Bronchial epithelial cell (primary cell): ENCODE data around the gene BBS10. TPM values are rescaled to one million over a fixed set of nuclear protein-coding genes. Genes with fewer than 3 reads are reported as not detected.

ENCODE experiments used
- DNase-seq: peaks from one replicate; pipeline ENCODE4 v3.0.0-alpha.2; 2010; ENCODE audit warnings: low read depth
- FAIRE-seq: peaks from 2 replicates; lab custom pipeline; 2011; peaks lifted over from hg19 to GRCh38; lab: Jason Lieb, UNC
- H3K27me3 ChIP-seq: 2 replicates; pipeline ENCODE4 v1.5.1; 2011; ENCODE audit warnings: low read length; ENCODE audit not compliant: control insufficient read depth, insufficient read depth
- H3K36me3 ChIP-seq: 2 replicates; pipeline ENCODE4 v1.5.1; 2011; ENCODE audit warnings: low read length; ENCODE audit not compliant: control insufficient read depth, insufficient read depth
- H3K4me3 ChIP-seq: 2 replicates; pipeline ENCODE4 v1.5.1; 2011; ENCODE audit warnings: mild to moderate bottlenecking, low read depth, low read length, control low read depth
- CTCF ChIP-seq: IDR thresholded peaks from 2 replicates; pipeline ENCODE4 v1.5.1; 2011; ENCODE audit warnings: mild to moderate bottlenecking, moderate library complexity, low read length, control low read depth, inconsistent platforms; ENCODE audit not compliant: insufficient read depth, severe bottlenecking
- total RNA-seq: library from RNA; depleted of rRNA; stranded (reverse); fragments of >200 nt; gene quantifications from 2 replicates; pipeline ENCODE4 v1.2.1, GENCODE V29; 2014

Gene BBS10
- total RNA-seq, 1 donor from 2014 or later = 5.8 TPM

- DNase-seq (no peak), FAIRE-seq (no peak)
- no peak for TF ChIP-seq CTCF
- no peaks in the 10 kb centered on the region for H3K27me3 ChIP-seq
- no peak overlapping the region for H3K4me3 ChIP-seq
- no peaks in the 10 kb centered on the region for H3K36me3 ChIP-seq
These were observed 44.2 kb downstream of the BBS10 start for GRCh38 chr12:76303989-76304460.

DNA sequence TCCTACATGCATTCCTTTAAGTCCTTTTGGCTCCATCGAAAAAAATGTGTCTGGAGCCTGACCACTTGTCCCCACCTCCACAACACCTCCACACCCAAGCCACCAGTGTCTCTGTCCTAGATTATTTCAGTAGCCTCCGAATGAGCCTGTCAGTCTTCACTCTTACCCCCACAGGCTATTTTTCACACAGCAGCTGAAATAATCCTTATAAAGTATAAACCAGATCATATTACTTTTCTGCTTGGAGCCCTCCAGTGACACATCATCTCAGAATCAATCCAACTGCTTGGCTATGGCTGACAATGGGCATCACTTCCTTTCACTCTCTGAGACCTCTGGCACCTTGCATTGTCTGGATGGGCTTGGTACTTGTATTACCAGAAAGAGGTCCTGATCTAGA lies 44.9 kb downstream of the BBS10 start:
- H3K36me3 ChIP-seq = no peaks in the 10 kb centered on the region
- no peak for TF ChIP-seq CTCF
- H3K4me3 ChIP-seq = no peak overlapping the region
- no peaks in the 10 kb centered on the region for H3K27me3 ChIP-seq
- DNase-seq (no peak), FAIRE-seq (no peak)

DNA sequence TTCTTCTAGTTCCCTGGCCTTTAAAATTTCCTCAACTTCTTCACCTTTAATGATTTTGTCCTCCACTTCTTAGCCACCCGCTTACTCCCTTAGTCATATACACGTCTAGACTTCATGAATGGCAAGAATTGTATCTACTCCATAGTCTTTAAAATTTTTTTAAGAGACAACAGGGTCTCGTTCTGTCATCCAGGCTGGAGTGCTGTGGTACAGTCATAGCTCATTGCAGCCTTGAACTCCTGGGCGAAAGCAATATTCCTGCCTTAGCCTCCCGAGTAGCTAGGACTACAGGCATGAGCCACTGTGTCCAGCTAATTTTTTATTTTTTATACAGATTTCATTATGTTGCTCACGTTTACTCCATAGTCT lies 47.9 kb downstream of the BBS10 start:
- Histone ChIP-seq H3K27me3 (no peaks in the 10 kb centered on the region), H3K36me3 (no peaks in the 10 kb centered on the region), H3K4me3 (no peak overlapping the region)
- no peak for DNase-seq
- FAIRE-seq = no peak
- TF ChIP-seq CTCF = no peak

DNA sequence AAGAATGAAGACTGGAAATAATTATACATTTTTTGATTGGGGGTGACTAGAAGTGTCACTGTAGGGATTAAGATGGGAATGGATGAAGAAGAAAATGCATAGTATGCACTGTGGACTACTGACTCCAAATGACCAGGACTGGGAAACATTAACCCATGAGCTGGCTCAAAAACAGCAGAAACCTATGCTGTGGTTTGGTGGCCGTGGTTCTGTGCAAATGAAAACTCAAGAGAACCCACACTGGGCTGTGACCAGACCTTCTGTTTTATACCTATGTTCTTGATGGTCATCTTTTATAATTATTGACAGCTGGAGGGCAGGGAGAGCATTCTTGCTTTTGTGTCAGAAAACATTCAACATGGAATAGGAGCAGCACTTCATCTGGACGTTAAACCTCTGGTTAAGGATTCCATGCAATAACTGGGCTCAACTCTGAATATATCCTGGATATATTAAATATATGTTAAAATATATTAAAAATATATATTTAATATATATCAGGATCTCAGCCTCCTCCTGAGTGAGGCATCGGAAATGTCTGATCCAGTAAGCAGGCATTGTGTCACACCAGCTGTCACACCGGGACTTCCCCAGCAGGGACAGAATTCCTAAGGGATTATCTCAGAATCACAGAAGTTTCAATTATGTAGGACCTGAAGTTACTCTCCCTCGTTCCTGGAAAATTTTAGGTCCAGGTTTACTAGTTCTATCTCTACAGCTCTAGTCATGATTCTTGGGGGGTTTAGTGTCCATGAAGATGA lies 48.5 kb downstream of the BBS10 start:
- FAIRE-seq (no peak), DNase-seq (no peak)
- H3K36me3 ChIP-seq = no peaks in the 10 kb centered on the region
- no peak for TF ChIP-seq CTCF
- no peaks in the 10 kb centered on the region for H3K27me3 ChIP-seq
- no peak overlapping the region for H3K4me3 ChIP-seq

Other genes with a start within 250 kb of the BBS10 start
- 63.7 and 80.0 TPM in 2 replicates for gene OSBPL8, start 211.4 kb upstream of the BBS10 start, total RNA-seq